SU-DHL-6 (cell line): Measurements from ENCODE around the gene SLC35B2.

Source experiments
- H2AFZ ChIP-seq: fragments of 200-600 bp; sonication (generic); 2 replicates; pipeline ENCODE4 v1.6.1; 2014; ENCODE audit warnings: low read depth, mild to moderate bottlenecking, moderate library complexity, mixed read lengths, antibody characterized with exemption, low read length; ENCODE audit not compliant: severe bottlenecking
- H3F3A ChIP-seq: fragments of 200-600 bp; shearing (Covaris generic); 2 replicates; pipeline ENCODE4 v1.6.0; 2016; ENCODE audit warnings: antibody characterized with exemption, mild to moderate bottlenecking; ENCODE audit not compliant: insufficient read depth
- H3K27ac ChIP-seq: fragments of 200-600 bp; sonication (generic); 2 replicates; pipeline ENCODE4 v1.5.1; 2016; ENCODE audit warnings: low read depth, mild to moderate bottlenecking, low read length, moderate library complexity, mixed read lengths
- H3K27me3 ChIP-seq: fragments of 200-600 bp; sonication (generic), shearing (Covaris generic); 2 replicates; pipeline ENCODE4 v1.6.0; 2014; ENCODE audit warnings: mild to moderate bottlenecking, low read length
- H3K36me3 ChIP-seq: fragments of 200-600 bp; sonication (generic); 2 replicates; pipeline ENCODE4 v1.6.1; 2014; ENCODE audit warnings: mild to moderate bottlenecking, low read length, mixed read lengths
- H3K4me2 ChIP-seq: fragments of 300-600, 200-600 bp; shearing (Covaris generic), sonication (generic); 2 replicates; pipeline ENCODE4 v1.6.0; 2014; ENCODE audit warnings: low read length, low read depth, mild to moderate bottlenecking; ENCODE audit not compliant: poor library complexity, severe bottlenecking
- H3K4me3 ChIP-seq: fragments of 200-600 bp; sonication (generic); 2 replicates; pipeline ENCODE4 v1.5.1; 2014; ENCODE audit warnings: antibody characterized with exemption, low read length, mild to moderate bottlenecking, mixed read lengths; ENCODE audit not compliant: insufficient read depth, poor library complexity, severe bottlenecking
- H3K79me2 ChIP-seq: fragments of 200-600 bp; sonication (generic); 2 replicates; pipeline ENCODE4 v1.6.1; 2014; ENCODE audit warnings: mild to moderate bottlenecking, low read length, moderate library complexity; ENCODE audit not compliant: insufficient read depth
- H3K9ac ChIP-seq: fragments of 200-600 bp; sonication (generic); 2 replicates; pipeline ENCODE4 v1.7.0; 2014; ENCODE audit warnings: mild to moderate bottlenecking, low read length
- H3K9me2 ChIP-seq: fragments of 200-600 bp; sonication (generic); replicated peaks from 2 replicates; pipeline ENCODE4 v1.6.1; 2014; ENCODE audit warnings: low read length; ENCODE audit not compliant: insufficient read depth
- H3K9me3 ChIP-seq: fragments of 200-600 bp; sonication (generic); 2 replicates; pipeline ENCODE4 v1.6.1; 2014; ENCODE audit warnings: low read length, mixed read lengths; ENCODE audit not compliant: insufficient read depth
- H4K20me1 ChIP-seq: fragments of 200-600 bp; sonication (generic); 2 replicates; pipeline ENCODE4 v1.6.1; 2014; ENCODE audit warnings: low read depth, mild to moderate bottlenecking, antibody characterized with exemption, low read length, moderate library complexity, mixed read lengths
- EZH2phosphoT487 ChIP-seq: fragments of 200-600 bp; sonication (generic), shearing (Covaris generic); conservative IDR thresholded peaks from 2 replicates; pipeline ENCODE4 v1.6.1; 2018; ENCODE audit warnings: mild to moderate bottlenecking, antibody characterized with exemption, low read length, moderate library complexity, mixed read lengths
- TF ChIP-seq, protein P1 (sequence below): fragments of 200-600 bp; sonication (generic); IDR thresholded peaks from one replicate; pipeline ENCODE4 v1.5.1; 2017; ENCODE audit warnings: antibody characterized with exemption, mild to moderate bottlenecking, low read length, moderate library complexity; ENCODE audit not compliant: insufficient read depth, poor library complexity, severe bottlenecking

The SLC35B2 gene

DNA sequence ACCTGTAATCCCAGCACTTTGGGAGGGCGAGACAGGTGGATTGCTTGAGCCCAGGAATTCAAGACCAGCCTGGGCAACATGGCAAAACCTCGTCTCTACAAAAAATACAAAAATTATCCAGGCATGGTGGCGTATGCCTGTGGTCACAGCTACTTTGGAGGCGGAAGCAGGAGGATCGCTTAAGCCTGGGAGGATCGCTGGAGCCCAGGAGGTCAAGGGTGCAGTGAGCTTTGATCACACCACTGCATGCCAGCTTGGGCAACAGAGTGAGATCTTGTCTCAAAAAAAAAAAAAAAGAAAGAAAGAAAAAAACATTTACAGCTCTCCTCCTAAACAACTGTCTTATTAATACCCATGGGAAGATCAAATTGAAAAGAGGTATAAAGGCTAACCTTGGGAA lies 49.4 kb downstream of the SLC35B2 start:
- no peaks in the 10 kb centered on the region for H3K9me3 ChIP-seq
- no peak for TF ChIP-seq EZH2phosphoT487
- TF ChIP-seq, protein P1, sequence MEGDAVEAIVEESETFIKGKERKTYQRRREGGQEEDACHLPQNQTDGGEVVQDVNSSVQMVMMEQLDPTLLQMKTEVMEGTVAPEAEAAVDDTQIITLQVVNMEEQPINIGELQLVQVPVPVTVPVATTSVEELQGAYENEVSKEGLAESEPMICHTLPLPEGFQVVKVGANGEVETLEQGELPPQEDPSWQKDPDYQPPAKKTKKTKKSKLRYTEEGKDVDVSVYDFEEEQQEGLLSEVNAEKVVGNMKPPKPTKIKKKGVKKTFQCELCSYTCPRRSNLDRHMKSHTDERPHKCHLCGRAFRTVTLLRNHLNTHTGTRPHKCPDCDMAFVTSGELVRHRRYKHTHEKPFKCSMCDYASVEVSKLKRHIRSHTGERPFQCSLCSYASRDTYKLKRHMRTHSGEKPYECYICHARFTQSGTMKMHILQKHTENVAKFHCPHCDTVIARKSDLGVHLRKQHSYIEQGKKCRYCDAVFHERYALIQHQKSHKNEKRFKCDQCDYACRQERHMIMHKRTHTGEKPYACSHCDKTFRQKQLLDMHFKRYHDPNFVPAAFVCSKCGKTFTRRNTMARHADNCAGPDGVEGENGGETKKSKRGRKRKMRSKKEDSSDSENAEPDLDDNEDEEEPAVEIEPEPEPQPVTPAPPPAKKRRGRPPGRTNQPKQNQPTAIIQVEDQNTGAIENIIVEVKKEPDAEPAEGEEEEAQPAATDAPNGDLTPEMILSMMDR = no peak
- no peaks in the 10 kb centered on the region for H3K79me2 ChIP-seq
- no peaks in the 10 kb centered on the region for H4K20me1 ChIP-seq
- H2AFZ ChIP-seq = no peak overlapping the region
- H3K27me3 ChIP-seq = no peaks in the 10 kb centered on the region
- H3K4me2 ChIP-seq = no peak overlapping the region
- no peaks in the 10 kb centered on the region for H3K9me2 ChIP-seq
- no peaks in the 10 kb centered on the region for H3K36me3 ChIP-seq
- H3F3A ChIP-seq = no peaks in the 10 kb centered on the region
- H3K27ac ChIP-seq = no peak overlapping the region
- no peak overlapping the region for H3K9ac ChIP-seq
- no peak overlapping the region for H3K4me3 ChIP-seq
